ENCODE data around the gene PDCL3.

DNA sequence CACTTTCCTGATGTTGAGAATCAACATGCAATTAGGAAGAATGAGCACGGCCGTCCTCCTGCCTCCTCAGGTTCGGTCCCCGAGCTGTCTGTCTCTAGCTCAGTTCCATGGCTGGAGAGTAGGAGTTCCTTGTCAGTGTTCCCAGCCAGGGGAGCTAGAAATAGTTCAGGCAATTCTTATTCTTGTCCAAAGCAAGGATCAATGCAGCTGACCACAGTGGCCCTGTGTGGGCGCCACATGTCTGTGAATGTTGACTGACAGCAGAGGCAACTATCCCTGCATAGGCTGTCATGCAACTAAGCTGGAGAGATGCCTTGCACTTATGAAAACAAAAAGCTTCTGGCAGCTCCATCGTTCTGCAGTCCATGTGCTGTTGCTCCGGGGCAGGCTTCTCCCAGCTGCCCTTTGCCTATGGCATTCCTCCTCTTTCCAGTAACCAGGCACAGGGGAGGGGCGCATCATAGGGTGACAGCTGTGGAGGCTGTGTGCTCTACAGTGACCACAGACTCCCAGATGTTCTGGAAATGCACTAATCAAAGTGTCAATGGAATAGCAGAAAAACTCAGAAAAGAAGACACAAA lies 58.7 kb downstream of the PDCL3 start:
- TF ChIP-seq, protein P1, sequence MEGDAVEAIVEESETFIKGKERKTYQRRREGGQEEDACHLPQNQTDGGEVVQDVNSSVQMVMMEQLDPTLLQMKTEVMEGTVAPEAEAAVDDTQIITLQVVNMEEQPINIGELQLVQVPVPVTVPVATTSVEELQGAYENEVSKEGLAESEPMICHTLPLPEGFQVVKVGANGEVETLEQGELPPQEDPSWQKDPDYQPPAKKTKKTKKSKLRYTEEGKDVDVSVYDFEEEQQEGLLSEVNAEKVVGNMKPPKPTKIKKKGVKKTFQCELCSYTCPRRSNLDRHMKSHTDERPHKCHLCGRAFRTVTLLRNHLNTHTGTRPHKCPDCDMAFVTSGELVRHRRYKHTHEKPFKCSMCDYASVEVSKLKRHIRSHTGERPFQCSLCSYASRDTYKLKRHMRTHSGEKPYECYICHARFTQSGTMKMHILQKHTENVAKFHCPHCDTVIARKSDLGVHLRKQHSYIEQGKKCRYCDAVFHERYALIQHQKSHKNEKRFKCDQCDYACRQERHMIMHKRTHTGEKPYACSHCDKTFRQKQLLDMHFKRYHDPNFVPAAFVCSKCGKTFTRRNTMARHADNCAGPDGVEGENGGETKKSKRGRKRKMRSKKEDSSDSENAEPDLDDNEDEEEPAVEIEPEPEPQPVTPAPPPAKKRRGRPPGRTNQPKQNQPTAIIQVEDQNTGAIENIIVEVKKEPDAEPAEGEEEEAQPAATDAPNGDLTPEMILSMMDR (IDR thresholded peaks at IDR 0.05): no peak
- TF ChIP-seq EZH2 (IDR thresholded peaks at IDR 0.05): no peak
- TF ChIP-seq EZH2phosphoT487 (IDR thresholded peaks at IDR 0.05): no peak
